K562 (cell line): Measurements from ENCODE around the gene SYN1. TPM values are rescaled to one million over a fixed set of nuclear protein-coding genes. Genes with fewer than 3 reads are reported as not detected.

Experiments used
- ARNT ChIP-seq, 2 experiments: fragments of 450-650 bp; IDR thresholded peaks; 2 replicates each; pipeline ENCODE4 v1.6.1; 2016; ENCODE audit warnings: mild to moderate bottlenecking in 1 of 2
- CHD2 ChIP-seq: IDR thresholded peaks from 2 replicates; pipeline ENCODE4 v1.6.1; 2011; ENCODE audit warnings: low read depth, low read length
- DDX20 ChIP-seq: fragments of 450-650 bp; IDR thresholded peaks from 2 replicates; pipeline ENCODE4 v1.6.1; 2016; ENCODE audit warnings: missing genetic modification characterization, low read depth, mild to moderate bottlenecking, missing compliant biosample characterization, moderate library complexity
- EHMT2 ChIP-seq: fragments of 450-650 bp; IDR thresholded peaks from 2 replicates; pipeline ENCODE4 v1.6.1; 2018; ENCODE audit warnings: antibody characterized with exemption
- GABPA ChIP-seq: fragments of 200-800 bp; sonication (Bioruptor generic); conservative IDR thresholded peaks from 2 replicates; pipeline ENCODE4 v1.6.1; 2016; ENCODE audit warnings: low read depth, missing genetic modification characterization, missing compliant biosample characterization
- HDAC1 ChIP-seq, 2 experiments: fragments of 450-650 bp; IDR thresholded peaks; 2 replicates each; pipeline ENCODE4 v1.6.1; 2016 to 2017; ENCODE audit warnings: inconsistent platforms in 1 of 2, mild to moderate bottlenecking in 1 of 2, moderate library complexity in 1 of 2
- HDAC2 ChIP-seq: fragments of 450-650 bp; IDR thresholded peaks from 2 replicates; pipeline ENCODE4 v1.6.1; 2016; ENCODE audit warnings: mild to moderate bottlenecking
- L3MBTL2 ChIP-seq: fragments of 450-650 bp; IDR thresholded peaks from 2 replicates; pipeline ENCODE4 v1.6.1; 2016; ENCODE audit warnings: mild to moderate bottlenecking, moderate library complexity
- MAFF ChIP-seq: IDR thresholded peaks from 2 replicates; pipeline ENCODE4 v1.6.1; 2012; ENCODE audit warnings: low read length, improper control_type of control experiment
- MAZ ChIP-seq, 2 experiments: fragments of 450-650 bp in 1 of 2; sonication (generic) in 1 of 2; formaldehyde crosslinking; IDR thresholded peaks in 1 of 2; conservative IDR thresholded peaks in 1 of 2; 2 replicates each; pipeline versions ENCODE4 v1.4.0 to v1.5.0; 2020; ENCODE audit warnings: mild to moderate bottlenecking in 1 of 2, missing genetic modification reagents in 1 of 2
- NFYB ChIP-seq: IDR thresholded peaks from 2 replicates; pipeline ENCODE4 v1.6.1; 2011; ENCODE audit warnings: mild to moderate bottlenecking, moderate library complexity; ENCODE audit not compliant: insufficient read length; ENCODE audit errors: extremely low read depth
- RBBP5 ChIP-seq: fragments of 200-600 bp; sonication (generic); IDR thresholded peaks from 2 replicates; pipeline ENCODE4 v1.6.1; 2012; ENCODE audit warnings: borderline replicate concordance, mild to moderate bottlenecking, low read length, control low read depth, inconsistent platforms; ENCODE audit not compliant: insufficient read depth, poor library complexity, severe bottlenecking
- RCOR1 ChIP-seq, 2 experiments: IDR thresholded peaks; 2 replicates each; pipeline ENCODE4 v1.6.1; 2012; ENCODE audit warnings: low read depth in 2 of 2, low read length in 2 of 2, borderline replicate concordance in 1 of 2, improper control_type of control experiment in 1 of 2
- SMAD1 ChIP-seq: fragments of 150-350 bp; IDR thresholded peaks from 2 replicates; pipeline ENCODE4 v1.6.1; 2014; ENCODE audit warnings: low read length, low read depth; ENCODE audit not compliant: partially characterized antibody
- SMARCA5 ChIP-seq: fragments of 450-650 bp; IDR thresholded peaks from 2 replicates; pipeline ENCODE4 v1.6.1; 2016
- ZNF431 ChIP-seq: sonication (generic); formaldehyde crosslinking; IDR thresholded peaks from 2 replicates; pipeline ENCODE4 v1.8.0; 2022; ENCODE audit warnings: mild to moderate bottlenecking, missing genetic modification reagents
- ZNF436 ChIP-seq: fragments of 250-450, 450-650 bp; sonication (Bioruptor Pico); formaldehyde crosslinking; IDR thresholded peaks from 2 replicates; pipeline ENCODE4 v1.7.0; 2020; ENCODE audit warnings: mild to moderate bottlenecking
- ZNF586 ChIP-seq: fragments of 450-650 bp; formaldehyde crosslinking; conservative IDR thresholded peaks from 2 replicates; pipeline ENCODE4 v1.4.0; 2020; ENCODE audit warnings: mild to moderate bottlenecking, moderate library complexity
- polyA plus RNA-seq, 8 experiments: library from polyadenylated mRNA; depleted of rRNA in 4 of 8; stranded (reverse) in 5 of 8; unstranded in 3 of 8; fragments of >200 nt; fragmentation: Nextera tagmentation in 2 of 8; fragmentation: Illumina TruSeq in 1 of 8; extraction: Ambion mirVana in 2 of 8; extraction: Trizol in 1 of 8; gene quantifications; 2 replicates each; pipeline versions ENCODE4 v1.2.1 to v1.2.3, GENCODE V29; 2011 to 2014; ENCODE audit warnings: inconsistent platforms in 1 of 8, missing spikeins in 1 of 8
- total RNA-seq, 7 experiments: library from RNA; depleted of rRNA in 6 of 7; stranded (reverse); fragments of >200 nt in 6 of 7; fragmentation: Illumina TruSeq in 2 of 7; extraction: Trizol in 2 of 7; gene quantifications; 2 replicates each; pipeline versions ENCODE4 v1.2.1 to v1.2.3, GENCODE V29; 2011 to 2021; ENCODE audit warnings: low replicate concordance in 1 of 7
- TF ChIP-seq, protein P1 (sequence below): fragments of 250-450 bp; sonication (Bioruptor Pico); IDR thresholded peaks from 2 replicates; pipeline ENCODE4 v1.4.0; 2020
- TF ChIP-seq, protein P2 (sequence below): IDR thresholded peaks from 2 replicates; pipeline ENCODE4 v1.6.1; 2014; ENCODE audit warnings: antibody characterized with exemption
- TF ChIP-seq, protein P3 (sequence below): fragments of 450-650 bp; conservative IDR thresholded peaks from 2 replicates; pipeline ENCODE4 v1.6.1; 2016; ENCODE audit warnings: missing genetic modification characterization, low read depth, mild to moderate bottlenecking, control low read depth, missing compliant biosample characterization
- TF ChIP-seq, protein P4 (sequence below): sonication (generic); IDR thresholded peaks from 2 replicates; pipeline ENCODE4 v1.6.1; 2016
- TF ChIP-seq, protein P5 (sequence below): sonication (generic); formaldehyde crosslinking; IDR thresholded peaks from 2 replicates; pipeline ENCODE4 v1.8.0; 2022; ENCODE audit warnings: mild to moderate bottlenecking, missing genetic modification reagents

SYN1 gene
- total and polyA plus RNA-seq, 9 of the 15 experiments (the other 6 are each of a cell fraction or from before 2014, with no cell fraction given), result 0.01 to 0.28 (median 0.18) TPM; not detected in 2

DNA sequence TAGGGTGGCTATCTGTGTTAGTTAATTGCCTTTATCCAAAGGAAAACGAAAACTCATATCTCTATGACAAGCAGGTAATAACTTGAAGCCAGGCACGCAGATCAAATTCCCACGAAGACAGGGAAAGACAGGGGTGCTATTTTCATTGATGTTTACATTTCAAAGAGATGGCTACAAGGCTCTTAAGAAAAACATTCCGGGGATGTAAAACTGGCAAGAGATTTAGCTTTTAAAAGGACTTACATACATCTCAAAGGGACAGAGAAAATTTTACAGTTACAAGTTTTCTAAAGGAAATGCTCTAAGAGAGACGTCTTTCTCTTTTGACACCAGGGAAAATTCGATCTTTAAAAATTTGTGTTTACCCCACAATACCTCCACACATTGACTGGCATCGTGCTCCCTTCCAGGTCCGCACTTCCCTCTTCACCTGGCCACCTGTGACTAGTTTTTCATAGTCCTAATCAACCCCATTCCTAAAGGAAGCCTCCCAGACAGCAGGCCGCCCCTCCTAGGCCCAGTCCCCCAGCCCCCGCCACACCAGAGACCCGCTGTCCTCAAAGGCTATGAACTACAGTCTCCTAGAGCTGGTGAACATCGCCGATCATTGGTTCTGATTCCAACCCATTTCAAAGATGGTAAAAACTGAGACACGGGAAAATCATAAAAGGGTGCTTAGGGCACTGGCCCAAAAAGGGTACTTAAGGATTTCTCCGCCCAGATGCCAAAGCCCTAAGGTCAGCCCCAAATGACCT, 59.3 kb downstream of the SYN1 start (continued):
- TF ChIP-seq, protein P1, sequence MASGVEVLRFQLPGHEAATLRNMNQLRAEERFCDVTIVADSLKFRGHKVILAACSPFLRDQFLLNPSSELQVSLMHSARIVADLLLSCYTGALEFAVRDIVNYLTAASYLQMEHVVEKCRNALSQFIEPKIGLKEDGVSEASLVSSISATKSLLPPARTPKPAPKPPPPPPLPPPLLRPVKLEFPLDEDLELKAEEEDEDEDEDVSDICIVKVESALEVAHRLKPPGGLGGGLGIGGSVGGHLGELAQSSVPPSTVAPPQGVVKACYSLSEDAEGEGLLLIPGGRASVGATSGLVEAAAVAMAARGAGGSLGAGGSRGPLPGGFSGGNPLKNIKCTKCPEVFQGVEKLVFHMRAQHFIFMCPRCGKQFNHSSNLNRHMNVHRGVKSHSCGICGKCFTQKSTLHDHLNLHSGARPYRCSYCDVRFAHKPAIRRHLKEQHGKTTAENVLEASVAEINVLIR (CRISPR knock-in tag), result no peak
- TF ChIP-seq MAFF, result no peak
- TF ChIP-seq NFYB, result no peak
- TF ChIP-seq SMAD1, result no peak
- TF ChIP-seq RCOR1 (IDR thresholded peaks at IDR 0.05; ENCODE audit: borderline replicate concordance in 1 of 2, low read depth in 2 of 2, low read length in 2 of 2), result peak; percentile 54 to 83; a peak in 3 of 4 replicates
- TF ChIP-seq ZNF436 (CRISPR knock-in tag), result no peak
- no peak for TF ChIP-seq GABPA (tag)
- no peak for TF ChIP-seq MAZ (CRISPR knock-in tag; conservative IDR thresholded peaks at IDR 0.05 in 1 of 2, IDR thresholded peaks at IDR 0.05 in 1 of 2)
- TF ChIP-seq, protein P2, sequence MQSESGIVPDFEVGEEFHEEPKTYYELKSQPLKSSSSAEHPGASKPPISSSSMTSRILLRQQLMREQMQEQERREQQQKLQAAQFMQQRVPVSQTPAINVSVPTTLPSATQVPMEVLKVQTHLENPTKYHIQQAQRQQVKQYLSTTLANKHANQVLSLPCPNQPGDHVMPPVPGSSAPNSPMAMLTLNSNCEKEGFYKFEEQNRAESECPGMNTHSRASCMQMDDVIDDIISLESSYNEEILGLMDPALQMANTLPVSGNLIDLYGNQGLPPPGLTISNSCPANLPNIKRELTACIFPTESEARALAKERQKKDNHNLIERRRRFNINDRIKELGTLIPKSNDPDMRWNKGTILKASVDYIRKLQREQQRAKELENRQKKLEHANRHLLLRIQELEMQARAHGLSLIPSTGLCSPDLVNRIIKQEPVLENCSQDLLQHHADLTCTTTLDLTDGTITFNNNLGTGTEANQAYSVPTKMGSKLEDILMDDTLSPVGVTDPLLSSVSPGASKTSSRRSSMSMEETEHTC, result no peak
- TF ChIP-seq DDX20 (tag), result no peak
- TF ChIP-seq, protein P3, sequence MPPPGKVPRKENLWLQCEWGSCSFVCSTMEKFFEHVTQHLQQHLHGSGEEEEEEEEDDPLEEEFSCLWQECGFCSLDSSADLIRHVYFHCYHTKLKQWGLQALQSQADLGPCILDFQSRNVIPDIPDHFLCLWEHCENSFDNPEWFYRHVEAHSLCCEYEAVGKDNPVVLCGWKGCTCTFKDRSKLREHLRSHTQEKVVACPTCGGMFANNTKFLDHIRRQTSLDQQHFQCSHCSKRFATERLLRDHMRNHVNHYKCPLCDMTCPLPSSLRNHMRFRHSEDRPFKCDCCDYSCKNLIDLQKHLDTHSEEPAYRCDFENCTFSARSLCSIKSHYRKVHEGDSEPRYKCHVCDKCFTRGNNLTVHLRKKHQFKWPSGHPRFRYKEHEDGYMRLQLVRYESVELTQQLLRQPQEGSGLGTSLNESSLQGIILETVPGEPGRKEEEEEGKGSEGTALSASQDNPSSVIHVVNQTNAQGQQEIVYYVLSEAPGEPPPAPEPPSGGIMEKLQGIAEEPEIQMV (tag), result no peak
- TF ChIP-seq SMARCA5, result peak; percentile 74
- TF ChIP-seq, protein P4, sequence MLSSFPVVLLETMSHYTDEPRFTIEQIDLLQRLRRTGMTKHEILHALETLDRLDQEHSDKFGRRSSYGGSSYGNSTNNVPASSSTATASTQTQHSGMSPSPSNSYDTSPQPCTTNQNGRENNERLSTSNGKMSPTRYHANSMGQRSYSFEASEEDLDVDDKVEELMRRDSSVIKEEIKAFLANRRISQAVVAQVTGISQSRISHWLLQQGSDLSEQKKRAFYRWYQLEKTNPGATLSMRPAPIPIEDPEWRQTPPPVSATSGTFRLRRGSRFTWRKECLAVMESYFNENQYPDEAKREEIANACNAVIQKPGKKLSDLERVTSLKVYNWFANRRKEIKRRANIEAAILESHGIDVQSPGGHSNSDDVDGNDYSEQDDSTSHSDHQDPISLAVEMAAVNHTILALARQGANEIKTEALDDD, result no peak
- TF ChIP-seq L3MBTL2, result peak; percentile 38; the same call in 1 of the 2 replicates
- no peak for TF ChIP-seq RBBP5
- TF ChIP-seq EHMT2, result no peak
- no peak for TF ChIP-seq CHD2
- no peak for TF ChIP-seq ZNF431
- peak in 1 of 2 experiments; percentile 58; a peak in 1 of 4 replicates for TF ChIP-seq HDAC1 (IDR thresholded peaks at IDR 0.05)
- peak; percentile 94 for TF ChIP-seq HDAC2
- TF ChIP-seq, protein P5, sequence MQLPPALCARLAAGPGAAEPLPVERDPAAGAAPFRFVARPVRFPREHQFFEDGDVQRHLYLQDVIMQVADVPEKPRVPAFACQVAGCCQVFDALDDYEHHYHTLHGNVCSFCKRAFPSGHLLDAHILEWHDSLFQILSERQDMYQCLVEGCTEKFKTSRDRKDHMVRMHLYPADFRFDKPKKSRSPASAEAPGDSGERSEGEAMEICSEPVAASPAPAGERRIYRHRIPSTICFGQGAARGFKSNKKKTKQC (CRISPR knock-in tag), result no peak
- 0 out of 4 replicates have a peak, but pooled peaks of 1 of the 2 experiments have one; percentile 33 for TF ChIP-seq ARNT (IDR thresholded peaks at IDR 0.05)
- no peak for TF ChIP-seq ZNF586
